GM19372 (cell line): Measurements from ENCODE around the gene CTF1.
"Not testable (repeated sequence)": the region's sequence is repeated elsewhere in the genome, so short reads cannot be mapped to it uniquely, and the experiment has no call there.

ENCODE experiments used
- ATAC-seq: cut with Tn5 transposase; IDR thresholded peaks from one replicate; pipeline ENCODE4 v1.9.1; 2021; ENCODE audit warnings: mild to moderate bottlenecking, low read depth, moderate library complexity; ENCODE audit not compliant: unreplicated experiment

Gene CTF1

GRCh38 chr16:30896261-30896888 is at the start of gene CTF1:
TSS of gene CTF1 (plus strand) at chr16:30896614. CDS start at chr16:30896644, 30 bp downstream.
- ATAC-seq = no peak

GRCh38 chr16:30846649-30847402 is 49.6 kb upstream of the CTF1 start:
- ATAC-seq = no peak

- ATAC-seq = no peak
These were observed 46.2 kb upstream of the CTF1 start for GRCh38 chr16:30850246-30850645.

- no peak for ATAC-seq
These were observed 42.7 kb upstream of the CTF1 start for GRCh38 chr16:30853758-30854157.

- ATAC-seq = no peak
These were observed 38.3 kb upstream of the CTF1 start for GRCh38 chr16:30858111-30858495.

- ATAC-seq = no peak
These were observed 37.5 kb upstream of the CTF1 start for GRCh38 chr16:30858829-30859423.

- ATAC-seq = not testable (repeated sequence)
These were observed 35.7 kb upstream of the CTF1 start for GRCh38 chr16:30860729-30861128.

GRCh38 chr16:30863178-30863577 is 33.2 kb upstream of the CTF1 start:
- ATAC-seq = not testable (repeated sequence)

- ATAC-seq = no peak
These were observed 30.4 kb upstream of the CTF1 start for GRCh38 chr16:30866031-30866430.

- no peak for ATAC-seq
These were observed 28.7 kb upstream of the CTF1 start for GRCh38 chr16:30867747-30868146.

- ATAC-seq = no peak
These were observed 25.5 kb upstream of the CTF1 start for GRCh38 chr16:30870904-30871303.

- no peak for ATAC-seq
These were observed 22.1 kb upstream of the CTF1 start for GRCh38 chr16:30874244-30874820.

- ATAC-seq = peak; percentile 78
These were observed 21.3 kb upstream of the CTF1 start for GRCh38 chr16:30874821-30875717.

- ATAC-seq = no peak
These were observed 20.3 kb upstream of the CTF1 start for GRCh38 chr16:30875871-30876801.

- no peak for ATAC-seq
These were observed 19.5 kb upstream of the CTF1 start for GRCh38 chr16:30876867-30877266.

GRCh38 chr16:30882429-30883310 is 13.7 kb upstream of the CTF1 start:
- ATAC-seq = no peak

GRCh38 chr16:30884760-30885159 is 11.7 kb upstream of the CTF1 start:
- ATAC-seq = no peak

- ATAC-seq = no peak
These were observed 11.2 kb upstream of the CTF1 start for GRCh38 chr16:30885196-30885595.
